HepG2 (cell line): ENCODE measurements around the gene EXOC3L4. TPM values are rescaled to one million over a fixed set of nuclear protein-coding genes. Genes with fewer than 3 reads are reported as not detected.

ENCODE experiments used
- AKAP8 ChIP-seq: sonication (generic); formaldehyde crosslinking; IDR thresholded peaks from 2 replicates; pipeline ENCODE4 v1.5.1; 2020; ENCODE audit warnings: mild to moderate bottlenecking, missing genetic modification reagents
- ARID4A ChIP-seq: sonication (generic); formaldehyde crosslinking; IDR thresholded peaks from 2 replicates; pipeline ENCODE4 v1.5.0; 2020; ENCODE audit warnings: mild to moderate bottlenecking, missing genetic modification reagents, borderline replicate concordance
- LCORL ChIP-seq, 2 experiments: fragments of 450-650 bp in 1 of 2; sonication (generic) in 1 of 2; formaldehyde crosslinking in 1 of 2; IDR thresholded peaks; 2 replicates each; pipeline versions ENCODE4 v1.5.0 to v1.6.1; 2017 to 2020; ENCODE audit warnings: antibody characterized with exemption in 1 of 2, missing genetic modification reagents in 1 of 2
- MAFK ChIP-seq, 2 experiments: IDR thresholded peaks in 1 of 2; conservative IDR thresholded peaks in 1 of 2; 2 replicates each; pipeline ENCODE4 v1.6.1; 2011; ENCODE audit warnings: improper control_type of control experiment in 2 of 2, low read length in 2 of 2
- MTA1 ChIP-seq: sonication (generic); formaldehyde crosslinking; IDR thresholded peaks from 2 replicates; pipeline ENCODE4 v1.4.0; 2020; ENCODE audit warnings: missing genetic modification reagents, mild to moderate bottlenecking, borderline replicate concordance
- NFIC ChIP-seq: IDR thresholded peaks from 2 replicates; pipeline ENCODE4 v1.6.1; 2012; ENCODE audit warnings: mild to moderate bottlenecking, low read length, inconsistent platforms
- NFKB2 ChIP-seq: sonication (generic); formaldehyde crosslinking; IDR thresholded peaks from 2 replicates; pipeline ENCODE4 v1.4.0; 2020; ENCODE audit warnings: missing genetic modification reagents, borderline replicate concordance
- POLR2A ChIP-seq, 2 experiments: IDR thresholded peaks; 2 replicates each; pipeline ENCODE4 v1.6.1; 2011; ENCODE audit warnings: low read depth in 2 of 2, low read length in 2 of 2, mild to moderate bottlenecking in 1 of 2, moderate library complexity in 1 of 2; ENCODE audit not compliant: insufficient read depth in 1 of 2
- TBX3 ChIP-seq: fragments of 450-650 bp; IDR thresholded peaks from 2 replicates; pipeline ENCODE4 v1.6.1; 2017; ENCODE audit warnings: antibody characterized with exemption, mild to moderate bottlenecking, inconsistent platforms, borderline replicate concordance
- TEAD3 ChIP-seq: optimal IDR thresholded peaks from 2 replicates; pipeline ENCODE3; 2016; ENCODE audit warnings: borderline replicate concordance
- ZFP1 ChIP-seq: IDR thresholded peaks from 2 replicates; pipeline ENCODE4 v1.6.1; 2016
- ZFP90 ChIP-seq: sonication (generic); formaldehyde crosslinking; IDR thresholded peaks from 2 replicates; pipeline ENCODE4 v1.8.0; 2022; ENCODE audit warnings: missing genetic modification reagents, mild to moderate bottlenecking, inconsistent platforms, borderline replicate concordance
- ZFY ChIP-seq: sonication (generic); formaldehyde crosslinking; IDR thresholded peaks from 2 replicates; pipeline ENCODE4 v1.4.0; 2020; ENCODE audit warnings: missing genetic modification reagents
- ZNF17 ChIP-seq: sonication (generic); formaldehyde crosslinking; IDR thresholded peaks from 2 replicates; pipeline ENCODE4 v1.5.0; 2020; ENCODE audit warnings: mild to moderate bottlenecking, missing genetic modification reagents
- ZNF761 ChIP-seq: sonication (generic); formaldehyde crosslinking; conservative IDR thresholded peaks from 2 replicates; pipeline ENCODE4 v1.4.0; 2020; ENCODE audit warnings: mild to moderate bottlenecking, missing genetic modification reagents
- ZSCAN25 ChIP-seq: sonication (generic); formaldehyde crosslinking; IDR thresholded peaks from 2 replicates; pipeline ENCODE4 v1.8.0; 2022; ENCODE audit warnings: mild to moderate bottlenecking, missing genetic modification reagents
- polyA plus RNA-seq, 8 experiments: library from polyadenylated mRNA; depleted of rRNA in 3 of 8; stranded (reverse) in 7 of 8; unstranded in 1 of 8; fragments of >200 nt; fragmentation: Illumina TruSeq in 4 of 8; extraction: Trizol in 4 of 8; gene quantifications; 2 replicates each; pipeline versions ENCODE4 v1.2.1 to v1.2.3, GENCODE V29; 2011 to 2016; ENCODE audit warnings: low read depth in 4 of 8, missing spikeins in 1 of 8, mixed read lengths in 1 of 8; ENCODE audit not compliant: insufficient read depth in 1 of 8
- total RNA-seq, 5 experiments: library from RNA; depleted of rRNA; stranded (reverse); fragments of >200 nt; fragmentation: Illumina TruSeq; extraction: Trizol; gene quantifications; 2 replicates each; pipeline ENCODE4 v1.2.3, GENCODE V29; 2016; ENCODE audit warnings: low read depth in 1 of 5
- TF ChIP-seq, protein P1 (sequence below): IDR thresholded peaks from 2 replicates; pipeline ENCODE4 v1.6.1; 2016; ENCODE audit warnings: mild to moderate bottlenecking, missing biosample characterization, missing genetic modification reagents
- TF ChIP-seq, protein P2 (sequence below): sonication (generic); formaldehyde crosslinking; conservative IDR thresholded peaks from 2 replicates; pipeline ENCODE4 v1.8.0; 2022; ENCODE audit warnings: mild to moderate bottlenecking, moderate library complexity, missing genetic modification reagents
- TF ChIP-seq, protein P3 (sequence below): sonication (generic); formaldehyde crosslinking; IDR thresholded peaks from 2 replicates; pipeline ENCODE4 v1.5.0; 2020; ENCODE audit warnings: missing genetic modification reagents

The EXOC3L4 gene
- total and polyA plus RNA-seq, 2 of the 13 experiments (the other 11 are each of a cell fraction or from before 2014, with no cell fraction given): 11.8 to 27.0 TPM

DNA sequence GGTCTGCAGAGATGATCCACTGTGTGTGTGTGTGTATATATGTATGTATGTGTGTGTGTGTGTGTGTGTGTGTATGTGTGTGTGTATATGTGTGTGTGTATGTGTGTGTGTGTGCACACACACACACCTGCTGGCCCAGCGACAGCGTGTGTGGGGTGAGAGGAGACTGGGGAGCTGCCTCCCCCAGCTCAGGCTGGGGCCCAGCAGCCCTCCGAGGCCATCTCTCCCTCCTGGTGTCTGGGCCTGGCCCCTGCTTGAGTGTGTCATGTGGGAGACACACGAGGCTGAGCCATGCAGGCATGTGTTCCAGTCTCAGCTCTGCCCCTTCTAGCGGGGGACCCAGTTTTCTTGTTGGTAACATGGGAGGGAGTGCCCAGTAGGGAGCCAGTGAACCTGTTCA is 18.8 kb downstream of the EXOC3L4 start (continued):
- TF ChIP-seq ARID4A: no peak
- TF ChIP-seq ZFP90 (CRISPR knock-in tag): no peak; the same call in 1 of the 2 replicates
- no peak for TF ChIP-seq MAFK (conservative IDR thresholded peaks at IDR 0.05 in 1 of 2, IDR thresholded peaks at IDR 0.05 in 1 of 2; ENCODE audit: low read length in 2 of 2)
- TF ChIP-seq, protein P1, sequence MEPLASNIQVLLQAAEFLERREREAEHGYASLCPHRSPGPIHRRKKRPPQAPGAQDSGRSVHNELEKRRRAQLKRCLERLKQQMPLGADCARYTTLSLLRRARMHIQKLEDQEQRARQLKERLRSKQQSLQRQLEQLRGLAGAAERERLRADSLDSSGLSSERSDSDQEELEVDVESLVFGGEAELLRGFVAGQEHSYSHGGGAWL (CRISPR knock-in tag): no peak
- no peak for TF ChIP-seq AKAP8 (CRISPR knock-in tag)
- TF ChIP-seq ZNF761 (CRISPR knock-in tag): peak; percentile 48; the same call in 1 of the 2 replicates
- no peak for TF ChIP-seq ZFP1
- TF ChIP-seq TEAD3 (CRISPR knock-in tag): no peak
- no peak for TF ChIP-seq LCORL (IDR thresholded peaks at IDR 0.05)
- TF ChIP-seq LCORL (CRISPR knock-in tag; IDR thresholded peaks at IDR 0.05): no peak
- TF ChIP-seq MTA1 (CRISPR knock-in tag): no peak
- no peak for TF ChIP-seq NFIC
- TF ChIP-seq, protein P2, sequence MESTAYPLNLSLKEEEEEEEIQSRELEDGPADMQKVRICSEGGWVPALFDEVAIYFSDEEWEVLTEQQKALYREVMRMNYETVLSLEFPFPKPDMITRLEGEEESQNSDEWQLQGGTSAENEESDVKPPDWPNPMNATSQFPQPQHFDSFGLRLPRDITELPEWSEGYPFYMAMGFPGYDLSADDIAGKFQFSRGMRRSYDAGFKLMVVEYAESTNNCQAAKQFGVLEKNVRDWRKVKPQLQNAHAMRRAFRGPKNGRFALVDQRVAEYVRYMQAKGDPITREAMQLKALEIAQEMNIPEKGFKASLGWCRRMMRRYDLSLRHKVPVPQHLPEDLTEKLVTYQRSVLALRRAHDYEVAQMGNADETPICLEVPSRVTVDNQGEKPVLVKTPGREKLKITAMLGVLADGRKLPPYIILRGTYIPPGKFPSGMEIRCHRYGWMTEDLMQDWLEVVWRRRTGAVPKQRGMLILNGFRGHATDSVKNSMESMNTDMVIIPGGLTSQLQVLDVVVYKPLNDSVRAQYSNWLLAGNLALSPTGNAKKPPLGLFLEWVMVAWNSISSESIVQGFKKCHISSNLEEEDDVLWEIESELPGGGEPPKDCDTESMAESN (CRISPR knock-in tag): peak; percentile 22; the same call in 1 of the 2 replicates
- TF ChIP-seq TBX3: no peak
- peak; percentile 14 to 21; a peak in 1 of 4 replicates for TF ChIP-seq POLR2A (IDR thresholded peaks at IDR 0.05; ENCODE audit: insufficient read depth in 1 of 2, low read depth in 2 of 2, low read length in 2 of 2)
- TF ChIP-seq ZSCAN25 (CRISPR knock-in tag): no peak
- no peak for TF ChIP-seq ZNF17 (CRISPR knock-in tag)
- 0 out of 2 replicates have a peak, but pooled peaks have one; percentile 6 for TF ChIP-seq NFKB2
- TF ChIP-seq ZFY (CRISPR knock-in tag): peak; percentile 26; the same call in 1 of the 2 replicates
- TF ChIP-seq, protein P3, sequence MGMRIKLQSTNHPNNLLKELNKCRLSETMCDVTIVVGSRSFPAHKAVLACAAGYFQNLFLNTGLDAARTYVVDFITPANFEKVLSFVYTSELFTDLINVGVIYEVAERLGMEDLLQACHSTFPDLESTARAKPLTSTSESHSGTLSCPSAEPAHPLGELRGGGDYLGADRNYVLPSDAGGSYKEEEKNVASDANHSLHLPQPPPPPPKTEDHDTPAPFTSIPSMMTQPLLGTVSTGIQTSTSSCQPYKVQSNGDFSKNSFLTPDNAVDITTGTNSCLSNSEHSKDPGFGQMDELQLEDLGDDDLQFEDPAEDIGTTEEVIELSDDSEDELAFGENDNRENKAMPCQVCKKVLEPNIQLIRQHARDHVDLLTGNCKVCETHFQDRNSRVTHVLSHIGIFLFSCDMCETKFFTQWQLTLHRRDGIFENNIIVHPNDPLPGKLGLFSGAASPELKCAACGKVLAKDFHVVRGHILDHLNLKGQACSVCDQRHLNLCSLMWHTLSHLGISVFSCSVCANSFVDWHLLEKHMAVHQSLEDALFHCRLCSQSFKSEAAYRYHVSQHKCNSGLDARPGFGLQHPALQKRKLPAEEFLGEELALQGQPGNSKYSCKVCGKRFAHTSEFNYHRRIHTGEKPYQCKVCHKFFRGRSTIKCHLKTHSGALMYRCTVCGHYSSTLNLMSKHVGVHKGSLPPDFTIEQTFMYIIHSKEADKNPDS (CRISPR knock-in tag): no peak
